HL-60 (cell line): Measurements from ENCODE around the gene ZNRD2.

ENCODE experiments used
- DNase-seq, 2 experiments: peaks; one replicate each; pipeline ENCODE4 v3.0.0-alpha.2; 2010 to 2020; ENCODE audit warnings: low read depth in 1 of 2, low spot score in 1 of 2
- H3K27ac ChIP-seq: fragments of 250-450 bp; sonication (Bioruptor Pico); replicated peaks from 2 replicates; pipeline ENCODE4 v1.5.1; 2020; ENCODE audit warnings: mild to moderate bottlenecking, moderate library complexity
- H3K27me3 ChIP-seq: fragments of 250-450 bp; sonication (Bioruptor Pico); 2 replicates; pipeline ENCODE4 v1.5.1; 2021; ENCODE audit warnings: mild to moderate bottlenecking, moderate library complexity; ENCODE audit not compliant: insufficient read depth, poor library complexity, severe bottlenecking
- H3K4me3 ChIP-seq: replicated peaks from 2 replicates; pipeline ENCODE4 v1.5.1; 2011; ENCODE audit warnings: mild to moderate bottlenecking, control low read depth, low read length; ENCODE audit not compliant: insufficient read depth
- CTCF ChIP-seq: IDR thresholded peaks from one replicate; pipeline ENCODE4 v1.5.1; 2011; ENCODE audit warnings: low read length, control low read depth, inconsistent platforms; ENCODE audit not compliant: insufficient read depth
- GABPA ChIP-seq: IDR thresholded peaks from 2 replicates; pipeline ENCODE4 v1.6.1; 2012; ENCODE audit warnings: low read depth
- POLR2AphosphoS5 ChIP-seq: IDR thresholded peaks from 2 replicates; pipeline ENCODE4 v1.6.1; 2012; ENCODE audit warnings: low read depth
- SPI1 ChIP-seq: IDR thresholded peaks from 2 replicates; pipeline ENCODE4 v1.6.1; 2012; ENCODE audit warnings: low read depth, mild to moderate bottlenecking, borderline replicate concordance
- TF ChIP-seq, protein P1 (sequence below): IDR thresholded peaks from 2 replicates; pipeline ENCODE4 v1.6.1; 2012; ENCODE audit warnings: low read depth; ENCODE audit not compliant: insufficient replicate concordance

Gene ZNRD2

DNA sequence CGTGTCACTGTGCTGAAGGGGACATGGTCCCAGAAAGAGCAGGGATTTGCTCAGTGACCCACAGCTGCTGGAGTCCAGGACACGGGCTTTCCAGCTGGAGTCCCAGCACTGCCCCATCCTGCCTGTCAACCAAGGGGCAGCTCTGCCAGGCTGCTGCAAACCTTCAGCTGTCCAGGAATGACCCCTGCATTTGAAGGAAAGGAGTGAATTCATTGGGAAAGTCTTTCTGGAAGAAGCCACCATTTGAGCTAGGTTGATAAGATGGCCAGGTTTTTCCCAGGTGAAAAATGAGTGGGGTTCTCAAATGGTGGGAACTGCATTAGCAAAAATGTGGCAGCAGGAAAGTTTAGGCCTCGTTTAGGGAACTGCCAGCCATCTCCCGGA is 16.0 kb downstream of the ZNRD2 start:
- TF ChIP-seq GABPA (no peak), CTCF (no peak), SPI1 (no peak), POLR2AphosphoS5 (no peak)
- TF ChIP-seq, protein P1, sequence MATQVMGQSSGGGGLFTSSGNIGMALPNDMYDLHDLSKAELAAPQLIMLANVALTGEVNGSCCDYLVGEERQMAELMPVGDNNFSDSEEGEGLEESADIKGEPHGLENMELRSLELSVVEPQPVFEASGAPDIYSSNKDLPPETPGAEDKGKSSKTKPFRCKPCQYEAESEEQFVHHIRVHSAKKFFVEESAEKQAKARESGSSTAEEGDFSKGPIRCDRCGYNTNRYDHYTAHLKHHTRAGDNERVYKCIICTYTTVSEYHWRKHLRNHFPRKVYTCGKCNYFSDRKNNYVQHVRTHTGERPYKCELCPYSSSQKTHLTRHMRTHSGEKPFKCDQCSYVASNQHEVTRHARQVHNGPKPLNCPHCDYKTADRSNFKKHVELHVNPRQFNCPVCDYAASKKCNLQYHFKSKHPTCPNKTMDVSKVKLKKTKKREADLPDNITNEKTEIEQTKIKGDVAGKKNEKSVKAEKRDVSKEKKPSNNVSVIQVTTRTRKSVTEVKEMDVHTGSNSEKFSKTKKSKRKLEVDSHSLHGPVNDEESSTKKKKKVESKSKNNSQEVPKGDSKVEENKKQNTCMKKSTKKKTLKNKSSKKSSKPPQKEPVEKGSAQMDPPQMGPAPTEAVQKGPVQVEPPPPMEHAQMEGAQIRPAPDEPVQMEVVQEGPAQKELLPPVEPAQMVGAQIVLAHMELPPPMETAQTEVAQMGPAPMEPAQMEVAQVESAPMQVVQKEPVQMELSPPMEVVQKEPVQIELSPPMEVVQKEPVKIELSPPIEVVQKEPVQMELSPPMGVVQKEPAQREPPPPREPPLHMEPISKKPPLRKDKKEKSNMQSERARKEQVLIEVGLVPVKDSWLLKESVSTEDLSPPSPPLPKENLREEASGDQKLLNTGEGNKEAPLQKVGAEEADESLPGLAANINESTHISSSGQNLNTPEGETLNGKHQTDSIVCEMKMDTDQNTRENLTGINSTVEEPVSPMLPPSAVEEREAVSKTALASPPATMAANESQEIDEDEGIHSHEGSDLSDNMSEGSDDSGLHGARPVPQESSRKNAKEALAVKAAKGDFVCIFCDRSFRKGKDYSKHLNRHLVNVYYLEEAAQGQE = no peak
- H3K4me3 ChIP-seq = no peak overlapping the region
- no peaks in the 10 kb centered on the region for H3K27me3 ChIP-seq
- H3K27ac ChIP-seq = no peak overlapping the region
- no peak for DNase-seq

DNA sequence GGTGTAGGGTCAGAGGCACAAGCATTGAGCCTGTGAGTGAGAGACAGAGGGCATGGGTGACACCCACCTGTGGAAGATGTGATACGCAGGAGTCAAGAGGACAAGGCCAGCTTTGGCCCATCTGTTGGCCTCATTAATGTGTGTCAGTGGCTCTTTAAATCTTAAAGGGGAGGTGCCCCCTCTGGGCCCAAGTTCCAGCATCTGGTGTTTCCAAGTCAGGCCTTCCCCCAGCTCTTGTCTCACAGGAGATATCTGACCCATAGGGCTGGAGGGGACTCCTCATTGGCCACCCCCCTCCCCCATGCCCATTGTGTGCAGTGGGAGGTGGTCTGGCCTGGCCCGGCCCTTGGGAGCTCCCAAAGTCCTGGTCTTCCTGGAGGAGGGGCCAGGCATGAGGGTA is 16.4 kb downstream of the ZNRD2 start:
- TF ChIP-seq, protein P1 = no peak
- Histone ChIP-seq H3K27ac (no peak overlapping the region), H3K27me3 (no peaks in the 10 kb centered on the region), H3K4me3 (no peak overlapping the region)
- no peak for DNase-seq

DNA sequence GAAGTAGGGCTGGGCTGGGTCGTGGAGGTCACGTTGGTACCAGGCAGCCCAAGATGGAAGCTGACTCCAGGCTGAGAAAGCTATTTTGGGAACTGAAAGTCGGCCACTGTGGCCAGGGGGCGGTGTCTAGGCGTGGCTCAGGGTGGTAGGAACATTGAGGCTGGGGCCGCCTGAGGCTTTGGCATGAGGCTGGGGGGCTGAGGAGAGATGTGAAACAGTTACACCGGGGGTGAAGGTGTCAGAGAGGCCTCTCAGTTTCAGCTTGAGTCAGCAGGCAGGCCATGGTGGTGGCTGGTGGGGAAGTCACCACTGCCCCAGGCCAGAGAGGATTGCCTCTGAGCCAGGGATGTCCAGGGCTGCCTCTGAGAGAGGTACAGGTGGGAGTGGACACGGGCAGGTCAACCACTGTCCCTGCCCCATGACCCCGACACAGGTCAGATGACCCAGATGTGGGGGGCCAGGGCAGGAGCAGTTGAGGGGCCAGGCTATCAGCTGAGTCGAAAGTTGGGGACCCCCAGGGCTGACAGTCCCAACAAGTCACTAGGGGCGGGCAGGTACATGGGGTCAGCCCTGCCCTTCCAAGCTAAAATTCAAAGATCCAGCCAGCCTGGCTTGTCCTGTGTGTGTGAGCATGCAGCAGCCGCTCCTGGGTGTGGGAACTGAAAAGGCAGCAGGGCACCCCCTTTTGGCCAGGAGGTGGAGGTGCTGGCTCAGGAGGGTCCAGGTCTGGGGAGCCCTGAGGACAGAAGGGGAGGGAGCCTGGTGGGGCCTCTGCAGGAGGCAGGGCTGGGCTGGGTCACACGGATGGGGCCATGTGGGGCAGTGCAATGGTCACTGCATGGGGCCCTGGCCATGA is 18.1 kb downstream of the ZNRD2 start:
- DNase-seq = peak in 1 of 2 experiments; percentile 84
- TF ChIP-seq CTCF = peak; percentile 70
- no peak for TF ChIP-seq POLR2AphosphoS5
- TF ChIP-seq, protein P1 = no peak
- TF ChIP-seq SPI1 = 0 out of 2 replicates have a peak, but pooled peaks have one; percentile 1
- TF ChIP-seq GABPA = no peak
- Histone ChIP-seq H3K27me3 (no peaks in the 10 kb centered on the region), H3K4me3 (no peak overlapping the region), H3K27ac (peak overlapping the region; percentile 46)
